NT2/D1 (cell line): ENCODE measurements around the gene CELSR1.

ENCODE experiments used
- SUZ12 ChIP-seq: IDR thresholded peaks from 2 replicates; pipeline ENCODE4 v1.6.1; 2011; ENCODE audit not compliant: insufficient read length, insufficient read depth; ENCODE audit errors: extremely low read depth
- YY1 ChIP-seq: IDR thresholded peaks from 2 replicates; pipeline ENCODE4 v1.6.1; 2011; ENCODE audit not compliant: insufficient read length, insufficient read depth
- ZNF274 ChIP-seq: IDR thresholded peaks from 2 replicates; pipeline ENCODE4 v1.6.1; 2011; ENCODE audit warnings: mild to moderate bottlenecking, low read depth, low read length

DNA sequence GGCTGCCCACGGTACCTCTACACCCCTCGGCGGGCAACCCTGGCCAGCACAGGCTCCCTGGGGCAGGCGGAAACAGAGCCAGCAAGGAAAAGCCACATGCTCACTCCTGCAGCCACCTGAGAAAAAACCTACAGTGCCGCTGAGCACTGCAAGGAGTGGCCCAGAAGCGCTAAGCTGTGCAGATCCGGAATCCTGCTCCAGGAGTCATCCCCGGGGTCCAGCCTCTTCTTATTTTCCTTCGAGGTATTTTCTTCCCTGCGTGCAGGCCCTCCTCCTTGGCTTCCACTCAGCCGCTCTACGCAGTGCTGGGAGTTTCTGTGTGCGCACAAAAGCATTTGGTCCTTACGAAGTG is 120.9 kb downstream of the CELSR1 start:
- TF ChIP-seq YY1 (no peak), ZNF274 (no peak), SUZ12 (no peak)
